Measurements from ENCODE around the gene GJA4. TPM values are rescaled to one million over a fixed set of nuclear protein-coding genes. Genes with fewer than 3 reads are reported as not detected.
A peak's percentile ranks its signal among the peaks of the same experiment; 100 is the strongest.

GJA4 gene
- total and polyA plus RNA-seq, 2 experiments from 2014 or later: 0.42 TPM; not detected in 1

DNA sequence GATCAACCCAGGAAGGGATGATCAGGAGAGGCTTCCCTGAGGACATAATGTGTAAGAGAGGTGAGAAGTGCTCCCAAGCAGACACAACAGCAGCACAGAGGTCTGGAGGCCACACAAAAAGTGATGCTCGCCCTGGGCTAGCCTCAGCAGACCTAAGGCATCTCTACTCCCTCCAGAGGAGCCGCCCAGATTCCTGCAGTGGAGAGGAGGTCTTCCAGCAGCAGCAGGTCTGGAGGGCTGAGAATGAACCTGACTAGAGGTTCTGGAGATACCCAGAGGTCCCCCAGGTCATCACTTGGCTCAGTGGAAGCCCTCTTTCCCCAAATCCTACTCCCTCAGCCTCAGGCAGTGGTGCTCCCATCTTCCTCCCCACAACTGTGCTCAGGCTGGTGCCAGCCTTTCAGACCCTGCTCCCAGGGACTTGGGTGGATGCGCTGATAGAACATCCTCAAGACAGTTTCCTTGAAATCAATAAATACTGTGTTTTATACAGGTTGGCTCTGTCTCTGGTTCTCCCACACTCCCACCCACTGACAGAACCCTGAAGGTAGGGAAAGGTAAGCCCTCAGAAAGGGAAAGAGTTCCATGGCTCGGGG lies 6.8 kb upstream of the GJA4 start:
- Histone ChIP-seq H3K9me3 (ENCODE audit: low read depth) (no peaks in the 10 kb centered on the region), H3K27ac (no peak overlapping the region), H3K4me1 (ENCODE audit: low read depth) (peaks cover 4% of the 10 kb centered on the region), H3K4me3 (no peak overlapping the region), H3K36me3 (no peaks in the 10 kb centered on the region), H3K27me3 (peaks cover 43% of the 10 kb centered on the region)
- TF ChIP-seq, protein P1, sequence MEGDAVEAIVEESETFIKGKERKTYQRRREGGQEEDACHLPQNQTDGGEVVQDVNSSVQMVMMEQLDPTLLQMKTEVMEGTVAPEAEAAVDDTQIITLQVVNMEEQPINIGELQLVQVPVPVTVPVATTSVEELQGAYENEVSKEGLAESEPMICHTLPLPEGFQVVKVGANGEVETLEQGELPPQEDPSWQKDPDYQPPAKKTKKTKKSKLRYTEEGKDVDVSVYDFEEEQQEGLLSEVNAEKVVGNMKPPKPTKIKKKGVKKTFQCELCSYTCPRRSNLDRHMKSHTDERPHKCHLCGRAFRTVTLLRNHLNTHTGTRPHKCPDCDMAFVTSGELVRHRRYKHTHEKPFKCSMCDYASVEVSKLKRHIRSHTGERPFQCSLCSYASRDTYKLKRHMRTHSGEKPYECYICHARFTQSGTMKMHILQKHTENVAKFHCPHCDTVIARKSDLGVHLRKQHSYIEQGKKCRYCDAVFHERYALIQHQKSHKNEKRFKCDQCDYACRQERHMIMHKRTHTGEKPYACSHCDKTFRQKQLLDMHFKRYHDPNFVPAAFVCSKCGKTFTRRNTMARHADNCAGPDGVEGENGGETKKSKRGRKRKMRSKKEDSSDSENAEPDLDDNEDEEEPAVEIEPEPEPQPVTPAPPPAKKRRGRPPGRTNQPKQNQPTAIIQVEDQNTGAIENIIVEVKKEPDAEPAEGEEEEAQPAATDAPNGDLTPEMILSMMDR (IDR thresholded peaks at IDR 0.05; ENCODE audit: low read depth, low read length): no peak
- no peak for DNase-seq (ENCODE audit: low read depth in 1 of 2, low spot score in 1 of 2)

DNA sequence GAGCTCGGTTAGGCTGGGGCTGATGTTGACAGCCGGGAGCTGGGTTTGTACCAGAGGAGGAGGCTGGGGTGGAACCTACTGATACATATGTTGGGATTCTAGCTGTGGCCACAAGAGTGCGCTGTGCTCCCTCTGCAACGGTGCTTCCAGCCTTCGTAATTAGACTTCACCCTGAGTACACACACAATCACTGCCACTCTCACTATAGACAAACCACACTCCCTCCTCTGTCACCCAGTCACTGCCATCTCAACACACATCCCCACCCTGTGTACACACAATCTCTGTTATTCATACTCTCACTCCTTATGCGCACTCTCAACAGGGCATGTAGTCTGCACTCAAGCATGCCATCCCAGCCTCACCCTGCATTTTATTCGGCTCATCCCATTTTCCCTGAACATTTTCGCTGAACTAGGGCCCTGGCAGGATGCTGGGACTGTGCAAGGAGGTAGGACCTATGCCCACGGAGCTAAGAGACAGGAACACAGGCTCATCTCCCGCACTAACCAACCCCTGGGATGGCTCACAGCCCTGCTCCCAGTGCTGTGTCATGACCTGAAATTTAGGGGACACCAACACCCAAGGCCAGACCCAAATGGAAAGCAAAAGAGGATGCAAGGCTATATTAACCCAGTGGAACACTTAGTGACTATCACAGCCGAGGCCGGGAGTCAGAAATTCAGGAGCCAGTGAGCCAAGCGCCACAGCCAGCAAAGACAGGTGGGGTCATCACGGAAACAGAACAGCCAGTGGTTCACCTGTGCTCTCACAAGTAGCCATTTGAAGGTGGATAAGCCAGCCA lies 6.1 kb upstream of the GJA4 start:
- DNase-seq (ENCODE audit: low read depth in 1 of 2, low spot score in 1 of 2): peak; percentile 75 to 83
- H3K4me3 ChIP-seq: no peak overlapping the region
- TF ChIP-seq, protein P1 (IDR thresholded peaks at IDR 0.05; ENCODE audit: low read depth, low read length): peak; percentile 91
- H3K36me3 ChIP-seq: no peaks in the 10 kb centered on the region
- H3K9me3 ChIP-seq (ENCODE audit: low read depth): no peaks in the 10 kb centered on the region
- peaks cover 40% of the 10 kb centered on the region for H3K27me3 ChIP-seq
- H3K4me1 ChIP-seq (ENCODE audit: low read depth): no peaks in the 10 kb centered on the region
- no peak overlapping the region for H3K27ac ChIP-seq

DNA sequence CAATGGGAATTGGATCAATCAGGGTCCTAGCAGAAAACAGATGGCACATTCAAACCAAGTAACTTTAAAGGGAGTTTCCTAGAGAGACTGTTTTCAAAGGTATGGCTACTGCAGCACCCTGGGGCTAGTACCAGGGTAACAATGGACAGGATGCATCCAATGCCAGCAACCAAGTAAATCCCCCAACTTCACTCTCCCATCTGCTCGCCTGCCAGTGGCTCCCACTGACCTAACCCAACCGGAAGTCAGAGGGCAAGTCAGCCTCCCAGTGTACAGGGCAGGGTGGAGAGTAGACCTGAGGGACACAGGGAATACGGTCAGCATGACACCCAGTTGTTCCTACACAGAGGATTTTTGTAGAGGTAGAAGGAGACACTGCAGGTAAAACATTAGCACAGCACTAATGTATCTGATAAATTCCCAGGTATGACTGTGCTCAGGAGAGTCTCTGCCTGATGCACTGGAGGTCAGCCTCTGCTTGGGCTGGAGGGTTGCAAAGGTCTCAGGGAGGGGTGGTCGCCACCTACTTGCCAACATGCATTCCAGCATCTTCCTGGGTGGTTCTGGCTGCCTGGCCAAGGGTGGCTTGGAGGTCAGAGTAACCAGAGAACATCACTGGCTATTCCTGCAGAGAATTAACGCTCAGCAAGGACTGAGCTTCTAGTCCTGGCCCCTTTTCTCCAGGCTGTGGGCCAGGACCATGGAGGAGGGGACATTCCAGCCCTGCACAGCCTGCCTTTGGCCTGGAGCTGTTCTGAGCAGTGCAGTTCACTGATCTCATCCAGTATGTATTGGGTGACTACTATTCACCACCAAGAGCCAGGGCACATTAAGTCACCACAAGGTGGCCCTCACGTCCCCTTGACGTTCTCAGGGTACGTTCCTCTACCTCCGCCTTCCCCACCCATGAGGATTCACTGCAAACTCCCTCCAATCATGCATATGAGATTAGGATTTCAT lies 5.1 kb upstream of the GJA4 start:
- Histone ChIP-seq H3K9me3 (ENCODE audit: low read depth) (no peaks in the 10 kb centered on the region), H3K36me3 (no peaks in the 10 kb centered on the region), H3K27ac (no peak overlapping the region), H3K4me3 (no peak overlapping the region), H3K4me1 (ENCODE audit: low read depth) (no peaks in the 10 kb centered on the region), H3K27me3 (peaks cover 40% of the 10 kb centered on the region)
- TF ChIP-seq, protein P1 (IDR thresholded peaks at IDR 0.05; ENCODE audit: low read depth, low read length): no peak
- DNase-seq (ENCODE audit: low read depth in 1 of 2, low spot score in 1 of 2): peak in 1 of 2 donors; percentile 42

DNA sequence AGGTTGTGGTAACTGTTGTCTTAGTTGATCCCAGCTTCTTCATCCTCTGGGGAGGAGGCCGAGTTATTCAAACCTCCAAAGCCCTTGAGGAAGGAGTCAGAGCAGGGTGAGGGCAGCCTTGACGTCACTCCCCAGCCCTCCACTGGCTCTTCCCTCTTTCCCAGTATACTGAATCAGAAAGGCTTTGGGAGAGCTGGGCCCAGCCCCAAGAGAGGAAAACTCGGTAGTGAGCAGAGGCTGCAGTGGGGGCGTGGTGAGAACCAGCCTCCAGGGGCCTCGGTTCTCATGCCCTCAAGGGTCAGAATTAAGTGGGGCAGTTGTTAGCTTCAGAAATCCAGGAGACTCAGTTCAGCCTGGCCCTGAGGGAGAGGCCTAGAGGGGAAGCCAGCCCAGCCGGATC lies 1.8 kb upstream of the GJA4 start:
- TF ChIP-seq, protein P1 (IDR thresholded peaks at IDR 0.05; ENCODE audit: low read depth, low read length): no peak
- DNase-seq (ENCODE audit: low read depth in 1 of 2, low spot score in 1 of 2): no peak
- Histone ChIP-seq H3K4me3 (no peak overlapping the region), H3K4me1 (ENCODE audit: low read depth) (no peaks in the 10 kb centered on the region), H3K27ac (no peak overlapping the region), H3K36me3 (no peaks in the 10 kb centered on the region), H3K9me3 (ENCODE audit: low read depth) (no peaks in the 10 kb centered on the region), H3K27me3 (peaks cover 27% of the 10 kb centered on the region)

DNA sequence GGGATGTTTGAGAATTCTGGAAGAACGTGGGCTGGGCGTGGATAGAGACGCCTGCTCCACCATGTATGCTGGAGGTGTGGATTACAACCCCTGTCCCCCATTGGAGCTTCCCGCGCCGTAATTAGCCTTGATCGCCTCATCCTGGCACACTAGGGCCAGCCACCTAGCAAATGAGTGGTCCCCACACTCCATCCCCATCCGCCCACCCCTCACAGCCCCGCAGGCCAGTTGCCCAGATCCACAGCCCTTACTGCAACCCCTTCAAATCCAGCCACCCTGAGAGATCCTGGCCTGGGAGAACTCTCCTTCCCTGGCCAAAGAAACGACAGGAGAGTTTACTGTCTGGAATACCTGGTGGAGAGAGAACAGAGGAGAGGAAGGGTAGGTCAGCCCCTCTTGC lies 375 bp upstream of the GJA4 start:
- Histone ChIP-seq H3K36me3 (no peaks in the 10 kb centered on the region), H3K27ac (no peak overlapping the region), H3K27me3 (peaks cover 25% of the 10 kb centered on the region), H3K9me3 (ENCODE audit: low read depth) (no peaks in the 10 kb centered on the region), H3K4me1 (ENCODE audit: low read depth) (no peaks in the 10 kb centered on the region), H3K4me3 (no peak overlapping the region)
- TF ChIP-seq, protein P1 (IDR thresholded peaks at IDR 0.05; ENCODE audit: low read depth, low read length): no peak
- DNase-seq (ENCODE audit: low read depth in 1 of 2, low spot score in 1 of 2): no peak
